Ovary (tissue), 9 donors: ENCODE data around the gene PGRMC2. TPM values are rescaled to one million over a fixed set of nuclear protein-coding genes. Genes with fewer than 3 reads are reported as not detected.

Experiments used
- DNase-seq, 5 donors: peaks; one replicate each; pipeline ENCODE4 v3.0.0-alpha.2; 2019 to 2020
- H3K27ac ChIP-seq, 2 donors: fragments of 200-600 bp; one replicate each; pipeline versions ENCODE4 v1.5.1 to v1.8.0; 2019 to 2022
- H3K27me3 ChIP-seq: fragments of 200-600 bp; one replicate; pipeline ENCODE4 v1.8.0; 2022
- H3K36me3 ChIP-seq: fragments of 200-600 bp; sonication (generic); one replicate; pipeline ENCODE4 v1.5.1; 2019
- H3K4me1 ChIP-seq: one replicate; pipeline ENCODE4 v1.8.1; 2013; ENCODE audit warnings: mild to moderate bottlenecking, moderate library complexity; ENCODE audit not compliant: insufficient read depth
- H3K4me3 ChIP-seq: fragments of 200-600 bp; sonication (generic); one replicate; pipeline ENCODE4 v1.5.1; 2017
- H3K9me3 ChIP-seq, 2 donors: fragments of 200-600 bp in 1 of 2; sonication (generic) in 1 of 2; one replicate each; pipeline versions ENCODE4 v1.5.1 to v1.8.1; 2013 to 2019; ENCODE audit warnings: mild to moderate bottlenecking in 1 of 2, moderate library complexity in 1 of 2
- CTCF ChIP-seq, 3 donors: fragments of 450-650 bp in 2 of 3; fragments of 200-600 bp in 1 of 3; IDR thresholded peaks; one replicate each; pipeline versions ENCODE4 v1.5.1 to v1.8.0; 2016 to 2022; ENCODE audit warnings: antibody characterized with exemption in 3 of 3, mild to moderate bottlenecking in 1 of 3
- EP300 ChIP-seq: sonication (generic); formaldehyde crosslinking; IDR thresholded peaks from one replicate; pipeline ENCODE4 v1.6.1; 2017; ENCODE audit warnings: antibody characterized with exemption
- POLR2A ChIP-seq: fragments of 450-650 bp; IDR thresholded peaks from one replicate; pipeline ENCODE4 v1.6.1; 2017; ENCODE audit warnings: antibody characterized with exemption, mild to moderate bottlenecking, moderate library complexity
- WGBS, 3 donors: extraction: QIAGEN DNeasy Blood & Tissue Kit in 1 of 3; methylation state at CpG; one replicate each; pipeline versions ENCODE4 v1.1.5 to v1.1.7; 2013 to 2017; 5-methylcytosine and 5-hydroxymethylcytosine counted together
- intact Hi-C, 4 donors: fragments of 100-400 bp; cut with DNase I; formaldehyde crosslinking; loops; one replicate each; pipeline versions ENCODE4 v1.11.0 to v1.15.1; 2022 to 2023
- polyA plus RNA-seq, 2 donors: library from polyadenylated mRNA; stranded (reverse); fragments of 200-250 nt in 1 of 2; fragments of 350-450 nt in 1 of 2; fragmentation: Illumina TruSeq in 1 of 2; extraction: RNeasy Lipid Tissue Mini Kit (QIAGEN cat#74804) in 1 of 2; gene quantifications; one replicate each; pipeline ENCODE4 v1.2.3, GENCODE V29; 2013 to 2014
- total RNA-seq, 7 donors: library from RNA; depleted of rRNA in 2 of 7; stranded (reverse); fragments of >200 nt in 2 of 7; fragmentation: NEBNext Ultra II Directional in 3 of 7; extraction: Animal tissue kit (Norgen Biotek cat#: 25700) in 3 of 7; gene quantifications; one replicate each; pipeline versions ENCODE4 v1.1.0 to v1.2.4, GENCODE V29; 2016 to 2023
- donor health status: DM: no; HTN: no; CAD: no; lungs with moderate emphysema.
- donor health status: DM: no; HTN: no; CAD: no.
- donor health status: Bipolar disorder and iron deficiency.
- donor health status: DM: yes; HTN: yes; CAD: no.
- donor health status: DM: no; HTN: no; CAD: no.
- donor health status: DM: yes; HTN: yes; CAD: no.

Gene PGRMC2
- total and polyA plus RNA-seq, 9 donors = 23.2 to 222 (median 56.9) TPM

GRCh38 chr4:128284317-128284716 is 3.3 kb downstream of the PGRMC2 start:
- TF ChIP-seq CTCF (IDR thresholded peaks at IDR 0.05) = no peak
- TF ChIP-seq EP300 = no peak
- TF ChIP-seq POLR2A = no peak
- WGBS, 3 donors = 68 to 87% (median 83%) methylated on average over 1 of the region's 1 CpG
- Histone ChIP-seq H3K4me1 (peaks cover 2% of the 10 kb centered on the region), H3K9me3 (no peaks in the 10 kb centered on the region), H3K4me3 (no peak overlapping the region), H3K36me3 (no peaks in the 10 kb centered on the region), H3K27ac (no peak overlapping the region), H3K27me3 (no peaks in the 10 kb centered on the region)
- no peak for DNase-seq
- intact Hi-C loops = loop anchor here in 1 of 4 donors (10.0 kb wide), 1 partner anchor 100 kb away; no protein-coding TSS in a partner anchor

- intact Hi-C loops = loop anchor here in 1 of 4 donors (10.0 kb wide), 1 partner anchor 102 kb away; no protein-coding TSS in a partner anchor
- H3K4me1 ChIP-seq = no peaks in the 10 kb centered on the region
- no peaks in the 10 kb centered on the region for H3K36me3 ChIP-seq
- no peak overlapping the region for H3K4me3 ChIP-seq
- no peaks in the 10 kb centered on the region for H3K27me3 ChIP-seq
- TF ChIP-seq POLR2A (no peak), EP300 (no peak), CTCF (IDR thresholded peaks at IDR 0.05) (no peak)
- WGBS, 3 donors = 91 to 98% (median 97%) methylated on average over 2 of the region's 2 CpGs
- H3K27ac ChIP-seq = no peak overlapping the region
- no peak for DNase-seq
- H3K9me3 ChIP-seq = no peaks in the 10 kb centered on the region
Measured at GRCh38 chr4:128283071-128283470, 4.5 kb downstream of the PGRMC2 start.

- Histone ChIP-seq H3K9me3 (no peaks in the 10 kb centered on the region), H3K36me3 (no peaks in the 10 kb centered on the region), H3K27ac (no peak overlapping the region), H3K4me3 (no peak overlapping the region), H3K27me3 (no peaks in the 10 kb centered on the region), H3K4me1 (no peaks in the 10 kb centered on the region)
- DNase-seq = no peak
- intact Hi-C loops = loop anchor here in 1 of 4 donors (10.0 kb wide), 1 partner anchor 102 kb away; no protein-coding TSS in a partner anchor
- no peak for TF ChIP-seq POLR2A
Measured at GRCh38 chr4:128282516-128282915, 5.1 kb downstream of the PGRMC2 start.

- WGBS, 3 donors = 90 to 98% (median 91%) methylated on average over 1 of the region's 1 CpG
- Histone ChIP-seq H3K27ac (no peak overlapping the region), H3K27me3 (no peaks in the 10 kb centered on the region), H3K4me3 (no peak overlapping the region), H3K9me3 (no peaks in the 10 kb centered on the region), H3K4me1 (no peaks in the 10 kb centered on the region), H3K36me3 (no peaks in the 10 kb centered on the region)
- intact Hi-C loops = loop anchor here in 1 of 4 donors (10.0 kb wide), 1 partner anchor 103 kb away; no protein-coding TSS in a partner anchor
- TF ChIP-seq POLR2A (no peak), CTCF (IDR thresholded peaks at IDR 0.05) (no peak), EP300 (no peak)
- DNase-seq = no peak
Measured at GRCh38 chr4:128281354-128281753, 6.3 kb downstream of the PGRMC2 start.

GRCh38 chr4:128279624-128280225 is 7.9 kb downstream of the PGRMC2 start:
- no peaks in the 10 kb centered on the region for H3K4me1 ChIP-seq
- TF ChIP-seq POLR2A (no peak), CTCF (IDR thresholded peaks at IDR 0.05) (no peak), EP300 (no peak)
- intact Hi-C loops = loop anchor here in 1 of 4 donors (10.0 kb wide), 1 partner anchor 105 kb away; no protein-coding TSS in a partner anchor
- no peak overlapping the region for H3K27ac ChIP-seq
- 90 to 94% (median 91%) methylated on average over 2 of the region's 2 CpGs for WGBS, 3 donors
- H3K36me3 ChIP-seq = no peaks in the 10 kb centered on the region
- H3K9me3 ChIP-seq = no peaks in the 10 kb centered on the region
- no peak overlapping the region for H3K4me3 ChIP-seq
- no peaks in the 10 kb centered on the region for H3K27me3 ChIP-seq
- no peak for DNase-seq
